K562 (cell line): ENCODE data around the gene BEND6. TPM values are rescaled to one million over a fixed set of nuclear protein-coding genes. Genes with fewer than 3 reads are reported as not detected.

Experiments used
- ATAC-seq: fragments of 200-7000 bp; cut with Tn5 transposase; 3 replicates; pipeline ENCODE4 v1.9.1; 2020; ENCODE audit warnings: moderate library complexity
- BruUV-seq: library from RNA; stranded (reverse); fragments of 400-500 nt; replicated peaks from 2 replicates; lab custom pipeline; 2021; lab: Mats Ljungman, UMichigan
- CTCF ChIA-PET: fragments of 300-600 bp; formaldehyde crosslinking; extraction: SDS; loops from one replicate; lab custom pipeline; 2021; ENCODE audit warnings: low intra/inter-chr PET ratio; lab: Yijun Ruan, JAX
- POLR2A ChIA-PET: fragments of 300-600, 350-650 bp; sonication (Branson Sonifier 250); formaldehyde crosslinking; extraction: SDS; loops from one replicate; lab custom pipeline; 2021; ENCODE audit warnings: antibody characterized with exemption, inconsistent platforms; lab: Yijun Ruan, JAX
- DNase-seq, 4 experiments: peaks; one replicate each; pipeline versions ENCODE4 v3.0.0 to v3.0.0-alpha.2; 2011 to 2018; ENCODE audit warnings: low spot score in 3 of 4, mixed read lengths in 3 of 4; ENCODE audit errors: extremely low read depth in 1 of 4
- FAIRE-seq: peaks from 2 replicates; lab custom pipeline; 2011; peaks lifted over from hg19 to GRCh38; lab: Jason Lieb, UNC
- H2AFZ ChIP-seq: 2 replicates; pipeline ENCODE4 v1.6.0; 2011; ENCODE audit warnings: low read depth, low read length, control low read depth, inconsistent platforms
- H3K27ac ChIP-seq: fragments of 200-600 bp; 3 replicates; pipeline ENCODE4 v1.8.0; 2011; ENCODE audit warnings: low read depth, mild to moderate bottlenecking, control low read depth, inconsistent platforms, low read length, moderate library complexity, mixed read lengths; ENCODE audit errors: extremely low read depth
- H3K27me3 ChIP-seq, 2 experiments: fragments of 300-600 bp in 1 of 2; 2 replicates in 1 of 2; 3 replicates in 1 of 2; pipeline versions ENCODE4 v1.6.0 to v1.8.0; 2011; ENCODE audit warnings: inconsistent platforms in 2 of 2, low read length in 2 of 2, mild to moderate bottlenecking in 1 of 2, mixed read lengths in 1 of 2, moderate library complexity in 1 of 2; ENCODE audit not compliant: control insufficient read depth in 2 of 2, insufficient read depth in 2 of 2
- H3K36me3 ChIP-seq: fragments of 300-600 bp; 3 replicates; pipeline ENCODE4 v1.8.0; 2011; ENCODE audit warnings: mild to moderate bottlenecking, low read length, inconsistent platforms; ENCODE audit not compliant: control insufficient read depth, insufficient read depth
- H3K4me1 ChIP-seq, 2 experiments: fragments of 200-600 bp in 1 of 2; replicated peaks in 1 of 2; 2 replicates in 1 of 2; 3 replicates in 1 of 2; pipeline versions ENCODE4 v1.5.1 to v1.8.0; 2011; ENCODE audit warnings: inconsistent platforms in 2 of 2, low read length in 2 of 2, mild to moderate bottlenecking in 1 of 2, mixed read lengths in 1 of 2, moderate library complexity in 1 of 2; ENCODE audit not compliant: control insufficient read depth in 2 of 2, insufficient read depth in 2 of 2
- H3K4me2 ChIP-seq: 2 replicates; pipeline ENCODE4 v1.6.1; 2011; ENCODE audit warnings: low read length, control low read depth, inconsistent platforms, mixed read lengths; ENCODE audit not compliant: insufficient read depth
- H3K4me3 ChIP-seq: fragments of 200-600 bp; sonication (generic), shearing (Covaris generic); 2 replicates; pipeline ENCODE4 v1.5.1; 2016; ENCODE audit warnings: control low read depth, inconsistent platforms
- H3K79me2 ChIP-seq: fragments of 200-600 bp; 3 replicates; pipeline ENCODE4 v1.8.0; 2011; ENCODE audit warnings: low read length, inconsistent platforms; ENCODE audit not compliant: control insufficient read depth, insufficient read depth
- H3K9ac ChIP-seq, 2 experiments: 2 replicates each; pipeline versions ENCODE4 v1.6.0 to v1.6.1; 2011; ENCODE audit warnings: low read depth in 2 of 2, low read length in 2 of 2, control low read depth in 1 of 2, inconsistent platforms in 1 of 2, mild to moderate bottlenecking in 1 of 2, mixed read lengths in 1 of 2; ENCODE audit not compliant: insufficient read depth in 1 of 2
- H3K9me1 ChIP-seq: one replicate; pipeline ENCODE4 v1.6.0; 2011; ENCODE audit warnings: inconsistent platforms, mild to moderate bottlenecking, low read length, moderate library complexity; ENCODE audit not compliant: control insufficient read depth, insufficient read depth
- H3K9me3 ChIP-seq: replicated peaks from 2 replicates; pipeline ENCODE4 v1.5.1; 2011; ENCODE audit warnings: low read depth, low read length, inconsistent platforms; ENCODE audit not compliant: control insufficient read depth, insufficient read depth
- H4K20me1 ChIP-seq: replicated peaks from 2 replicates; pipeline ENCODE4 v1.6.1; 2011; ENCODE audit warnings: low read length, inconsistent platforms, mixed read lengths; ENCODE audit not compliant: control insufficient read depth, insufficient read depth
- AFF4 ChIP-seq: sonication (generic); formaldehyde crosslinking; IDR thresholded peaks from 2 replicates; pipeline ENCODE4 v1.8.0; 2023; ENCODE audit warnings: mild to moderate bottlenecking, missing genetic modification reagents
- BRD4 ChIP-seq: fragments of 200-600 bp; sonication (generic); IDR thresholded peaks from 2 replicates; pipeline ENCODE4 v1.6.1; 2017; ENCODE audit warnings: inconsistent platforms
- DNMT1 ChIP-seq: fragments of 450-650 bp; IDR thresholded peaks from 2 replicates; pipeline ENCODE4 v1.6.1; 2016; ENCODE audit warnings: antibody characterized with exemption, mild to moderate bottlenecking
- FOXM1 ChIP-seq, 2 experiments: fragments of 450-650 bp in 1 of 2; sonication (generic) in 1 of 2; formaldehyde crosslinking in 1 of 2; IDR thresholded peaks; 2 replicates each; pipeline versions ENCODE4 v1.6.1 to v1.9.0; 2017 to 2022; ENCODE audit warnings: low read depth in 2 of 2, mild to moderate bottlenecking in 2 of 2, missing genetic modification reagents in 1 of 2, moderate library complexity in 1 of 2
- FUS ChIP-seq: fragments of 200-400 bp; formaldehyde crosslinking; optimal IDR thresholded peaks from 2 replicates; pipeline ENCODE3; 2017; ENCODE audit warnings: low read depth, low read length
- GABPA ChIP-seq: fragments of 200-800 bp; sonication (Bioruptor generic); conservative IDR thresholded peaks from 2 replicates; pipeline ENCODE4 v1.6.1; 2016; ENCODE audit warnings: low read depth, missing genetic modification characterization, missing compliant biosample characterization
- ILF3 ChIP-seq: fragments of 450-650 bp; IDR thresholded peaks from 2 replicates; pipeline ENCODE4 v1.6.1; 2018; ENCODE audit warnings: antibody characterized with exemption, mild to moderate bottlenecking, moderate library complexity, borderline replicate concordance
- PTTG1 ChIP-seq: fragments of 450-650 bp; IDR thresholded peaks from 2 replicates; pipeline ENCODE4 v1.6.1; 2016; ENCODE audit warnings: low read depth, mild to moderate bottlenecking, missing genetic modification characterization, missing compliant biosample characterization
- SRSF3 ChIP-seq: fragments of 200-400 bp; formaldehyde crosslinking; IDR thresholded peaks from 2 replicates; pipeline ENCODE4 v1.6.1; 2016; ENCODE audit warnings: mild to moderate bottlenecking, low read length, moderate library complexity; ENCODE audit not compliant: insufficient read depth
- ZBTB26 ChIP-seq: fragments of 450-650 bp; formaldehyde crosslinking; IDR thresholded peaks from 2 replicates; pipeline ENCODE4 v1.4.0; 2022; ENCODE audit warnings: missing genetic modification characterization
- ZBTB43 ChIP-seq: sonication (generic); formaldehyde crosslinking; IDR thresholded peaks from 2 replicates; pipeline ENCODE4 v1.8.0; 2023; ENCODE audit warnings: mild to moderate bottlenecking, missing genetic modification reagents
- ZFX ChIP-seq: sonication (generic); formaldehyde crosslinking; IDR thresholded peaks from 2 replicates; pipeline ENCODE4 v1.8.0; 2022; ENCODE audit warnings: mild to moderate bottlenecking, missing genetic modification reagents, moderate library complexity
- ZNF239 ChIP-seq: fragments of 250-450 bp; sonication (Bioruptor Pico); IDR thresholded peaks from 2 replicates; pipeline ENCODE4 v1.4.0; 2020; ENCODE audit warnings: mild to moderate bottlenecking
- ZNF75A ChIP-seq: fragments of 450-650 bp; formaldehyde crosslinking; IDR thresholded peaks from 2 replicates; pipeline ENCODE4 v1.4.0; 2020; ENCODE audit warnings: mild to moderate bottlenecking
- ZSCAN29 ChIP-seq: fragments of 450-650 bp; IDR thresholded peaks from 2 replicates; pipeline ENCODE4 v1.6.1; 2017
- WGBS: fragments of 100-300 bp; shearing (Covaris generic); methylation state at CpG from one replicate; pipeline ENCODE4 v1.1.6; 2016; ENCODE audit warnings: low coverage, mixed read lengths; ENCODE audit not compliant: insufficient coverage; ENCODE audit errors: missing lambda C conversion rate; 5-methylcytosine and 5-hydroxymethylcytosine counted together
- in situ Hi-C: fragments of 300-500 bp; cut with MboI; formaldehyde crosslinking; loops from 4 replicates; pipeline ENCODE4 v1.15.0; 2018; ENCODE audit warnings: inconsistent platforms, mixed read lengths
- intact Hi-C: fragments of 100-400 bp; cut with micrococcal nuclease; formaldehyde crosslinking; loops from 2 replicates; pipeline ENCODE4 v1.14.2; 2022
- polyA plus RNA-seq, 8 experiments: library from polyadenylated mRNA; depleted of rRNA in 4 of 8; stranded (reverse) in 5 of 8; unstranded in 3 of 8; fragments of >200 nt; fragmentation: Nextera tagmentation in 2 of 8; fragmentation: Illumina TruSeq in 1 of 8; extraction: Ambion mirVana in 2 of 8; extraction: Trizol in 1 of 8; gene quantifications; 2 replicates each; pipeline versions ENCODE4 v1.2.1 to v1.2.3, GENCODE V29; 2011 to 2014; ENCODE audit warnings: inconsistent platforms in 1 of 8, missing spikeins in 1 of 8
- total RNA-seq, 7 experiments: library from RNA; depleted of rRNA in 6 of 7; stranded (reverse); fragments of >200 nt in 6 of 7; fragmentation: Illumina TruSeq in 2 of 7; extraction: Trizol in 2 of 7; gene quantifications; 2 replicates each; pipeline versions ENCODE4 v1.2.1 to v1.2.3, GENCODE V29; 2011 to 2021; ENCODE audit warnings: low replicate concordance in 1 of 7

The BEND6 gene
- total and polyA plus RNA-seq, 9 of the 15 experiments (the other 6 are each of a cell fraction or from before 2014, with no cell fraction given) = 0.37 to 4.0 (median 1.1) TPM

GRCh38 chr6:56992036-56992435, 37.1 kb downstream of the BEND6 start:
- CTCF ChIA-PET = no interaction called here
- Histone ChIP-seq H3K4me2 (no peak overlapping the region), H3K27ac (no peak overlapping the region), H3K27me3 (no peaks in the 10 kb centered on the region; a peak in 1 of 5 replicates), H3K79me2 (no peaks in the 10 kb centered on the region), H3K9me3 (no peaks in the 10 kb centered on the region), H3K4me1 (no peaks in the 10 kb centered on the region), H3K9ac (no peak overlapping the region), H3K36me3 (no peaks in the 10 kb centered on the region), H3K9me1 (no peaks in the 10 kb centered on the region), H2AFZ (no peak overlapping the region), H3K4me3 (no peak overlapping the region), H4K20me1 (no peaks in the 10 kb centered on the region)
- no peak for FAIRE-seq
- intact Hi-C loops = no loop called here
- DNase-seq = no peak
- POLR2A ChIA-PET = no interaction called here
- no peak for ATAC-seq
- 6% methylated on average over 2 of the region's 2 CpGs for WGBS
- in situ Hi-C loops = no loop called here
- no TSS peak for BruUV-seq
- TF ChIP-seq ZNF239 (no peak), ZFX (CRISPR knock-in tag) (no peak), ZBTB43 (CRISPR knock-in tag) (no peak), AFF4 (CRISPR knock-in tag) (no peak), ILF3 (no peak), GABPA (tag) (no peak), ZSCAN29 (no peak), FOXM1 (IDR thresholded peaks at IDR 0.05; ENCODE audit: low read depth) (no peak), FOXM1 (CRISPR knock-in tag; IDR thresholded peaks at IDR 0.05; ENCODE audit: low read depth) (no peak), FUS (no peak), BRD4 (no peak), PTTG1 (tag) (no peak), DNMT1 (no peak), ZBTB26 (CRISPR knock-in tag) (no peak), ZNF75A (CRISPR knock-in tag) (no peak), SRSF3 (no peak)
